Neuron (in vitro differentiated cells): ENCODE results near the gene TCF4.

Source experiments
- H2AFZ ChIP-seq: one replicate; pipeline ENCODE4 v1.6.1; 2013; ENCODE audit warnings: low read depth, mild to moderate bottlenecking, inconsistent platforms, low read length, moderate library complexity
- H3K27me3 ChIP-seq: one replicate; pipeline ENCODE4 v1.6.1; 2013; ENCODE audit warnings: low read length; ENCODE audit not compliant: insufficient read depth
- H3K36me3 ChIP-seq: one replicate; pipeline ENCODE4 v1.6.1; 2013; ENCODE audit warnings: low read length; ENCODE audit not compliant: insufficient read depth
- H3K4me1 ChIP-seq: one replicate; pipeline ENCODE4 v1.6.1; 2013; ENCODE audit warnings: low read length; ENCODE audit not compliant: insufficient read depth
- H3K4me3 ChIP-seq: 2 replicates; pipeline ENCODE4 v1.5.1; 2013; ENCODE audit warnings: mild to moderate bottlenecking, low read length, moderate library complexity
- H3K9me3 ChIP-seq: one replicate; pipeline ENCODE4 v1.6.1; 2013; ENCODE audit warnings: low read length

Gene TCF4

DNA sequence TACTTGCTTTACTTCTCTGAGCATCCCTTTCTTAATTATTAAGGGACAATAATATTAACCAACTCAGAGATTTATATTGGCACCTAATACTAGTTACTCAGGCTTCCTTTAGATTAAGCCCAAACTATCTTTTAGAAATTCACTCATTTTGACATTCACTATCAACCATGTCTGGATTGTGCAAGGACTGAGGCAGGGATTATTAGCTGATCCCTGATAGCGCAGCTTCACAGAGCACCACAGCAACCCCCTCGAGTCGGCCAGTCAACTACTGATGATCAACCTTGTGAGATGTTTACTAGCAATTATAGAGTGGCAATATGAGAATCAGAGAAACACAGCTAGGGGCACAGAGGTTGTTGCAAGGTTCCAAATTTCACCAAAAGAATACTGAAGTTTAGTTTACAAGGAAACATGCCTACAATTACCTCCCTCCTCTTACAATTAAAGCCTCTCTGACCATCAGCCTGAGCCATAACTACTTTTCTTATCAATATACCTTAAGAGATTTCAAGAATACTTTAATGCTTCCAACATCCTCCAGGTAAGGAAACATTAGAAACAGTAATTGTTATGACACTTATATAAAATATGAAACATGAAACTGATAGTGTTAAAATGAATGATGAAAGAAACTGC, 191.6 kb downstream of the TCF4 start:
- Histone ChIP-seq H2AFZ (no peak overlapping the region), H3K4me1 (peaks cover 8% of the 10 kb centered on the region), H3K36me3 (no peaks in the 10 kb centered on the region), H3K27me3 (no peaks in the 10 kb centered on the region), H3K4me3 (no peak overlapping the region), H3K9me3 (peaks cover 2% of the 10 kb centered on the region)

DNA sequence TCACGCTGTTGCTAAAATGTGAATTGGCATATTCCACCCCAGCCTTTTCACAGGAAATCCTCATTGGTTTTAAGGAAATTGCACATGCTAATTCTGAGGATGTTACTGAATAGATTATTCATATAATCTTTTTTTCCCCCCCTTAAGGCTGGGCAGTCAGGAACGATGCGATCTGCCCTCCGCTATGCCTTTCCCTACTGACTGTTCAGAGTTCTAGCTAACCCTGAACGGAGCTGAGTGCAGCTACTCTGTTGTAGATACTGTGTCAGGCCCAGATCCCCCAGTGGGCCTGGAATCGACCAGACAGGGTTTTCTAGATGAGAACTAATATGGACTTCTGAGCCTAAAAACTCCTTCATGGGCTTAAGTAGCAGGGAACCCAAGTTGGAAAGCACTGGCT, 192.2 kb downstream of the TCF4 start:
- H2AFZ ChIP-seq = no peak overlapping the region
- H3K36me3 ChIP-seq = no peaks in the 10 kb centered on the region
- peaks cover 3% of the 10 kb centered on the region for H3K4me1 ChIP-seq
- H3K27me3 ChIP-seq = no peaks in the 10 kb centered on the region
- no peak overlapping the region for H3K4me3 ChIP-seq
- H3K9me3 ChIP-seq = peaks cover 2% of the 10 kb centered on the region

DNA sequence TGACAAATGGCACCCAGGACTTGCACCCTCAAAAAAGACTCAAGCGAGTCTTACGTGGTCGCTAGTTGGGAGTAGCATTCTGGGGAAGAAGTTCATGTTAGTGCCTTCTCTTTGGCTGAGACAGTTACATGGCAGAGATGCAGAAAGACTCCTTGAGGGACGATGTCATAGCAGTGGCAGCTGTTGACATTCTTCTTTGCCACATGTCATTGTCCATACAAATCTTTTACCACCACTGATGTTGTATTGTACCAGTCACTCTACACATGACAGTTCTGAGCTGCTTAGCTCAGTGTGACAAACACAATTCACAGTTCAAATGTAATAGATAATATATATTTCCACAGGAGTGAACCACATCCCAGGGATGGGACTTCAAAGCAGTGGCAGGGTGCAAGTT, 197.1 kb downstream of the TCF4 start:
- H3K4me3 ChIP-seq = no peak overlapping the region
- no peaks in the 10 kb centered on the region for H3K27me3 ChIP-seq
- H3K36me3 ChIP-seq = no peaks in the 10 kb centered on the region
- no peaks in the 10 kb centered on the region for H3K9me3 ChIP-seq
- no peak overlapping the region for H2AFZ ChIP-seq
- H3K4me1 ChIP-seq = peaks cover 8% of the 10 kb centered on the region

DNA sequence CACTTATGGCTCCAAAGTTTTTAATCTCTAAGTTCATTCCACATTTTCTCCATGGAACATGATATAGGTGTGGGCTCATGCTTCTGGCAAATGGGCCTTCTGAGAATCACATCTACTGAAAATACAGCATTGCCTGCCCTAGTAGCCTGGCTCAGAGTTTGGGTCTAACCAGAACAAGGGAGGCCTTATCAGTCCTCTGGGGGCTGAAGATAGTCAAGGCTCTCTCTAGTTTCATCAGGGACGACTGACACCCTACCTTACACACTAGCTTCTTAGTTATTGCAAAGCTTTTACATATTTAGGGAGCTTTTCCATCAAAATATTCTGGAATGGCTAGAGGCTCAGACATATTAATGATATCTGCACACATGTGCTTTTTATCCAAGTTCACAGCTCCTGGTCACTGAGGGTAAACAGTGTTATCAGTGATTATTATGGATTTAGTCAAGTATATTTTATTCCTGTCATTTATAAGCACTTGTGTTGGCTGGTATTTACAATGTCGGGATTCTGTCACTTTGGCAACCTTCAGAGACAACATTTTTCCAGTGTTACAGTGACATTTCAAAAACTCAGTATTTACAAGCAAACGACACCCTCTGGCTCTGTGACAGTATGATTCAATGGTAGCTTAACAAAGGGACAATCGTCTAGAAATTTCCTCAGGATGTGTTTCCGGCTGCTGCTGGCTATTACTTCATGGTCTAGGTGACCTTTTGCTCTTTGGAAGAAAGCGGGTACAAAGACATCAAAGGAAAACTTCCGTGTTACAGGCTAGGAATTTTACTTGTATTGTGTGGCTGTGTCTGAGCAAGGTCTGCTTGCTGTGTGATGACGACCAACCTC, 200.6 kb downstream of the TCF4 start:
- no peaks in the 10 kb centered on the region for H3K27me3 ChIP-seq
- no peak overlapping the region for H3K4me3 ChIP-seq
- H2AFZ ChIP-seq = no peak overlapping the region
- H3K9me3 ChIP-seq = peaks cover 2% of the 10 kb centered on the region
- peaks cover 8% of the 10 kb centered on the region for H3K4me1 ChIP-seq
- no peaks in the 10 kb centered on the region for H3K36me3 ChIP-seq

DNA sequence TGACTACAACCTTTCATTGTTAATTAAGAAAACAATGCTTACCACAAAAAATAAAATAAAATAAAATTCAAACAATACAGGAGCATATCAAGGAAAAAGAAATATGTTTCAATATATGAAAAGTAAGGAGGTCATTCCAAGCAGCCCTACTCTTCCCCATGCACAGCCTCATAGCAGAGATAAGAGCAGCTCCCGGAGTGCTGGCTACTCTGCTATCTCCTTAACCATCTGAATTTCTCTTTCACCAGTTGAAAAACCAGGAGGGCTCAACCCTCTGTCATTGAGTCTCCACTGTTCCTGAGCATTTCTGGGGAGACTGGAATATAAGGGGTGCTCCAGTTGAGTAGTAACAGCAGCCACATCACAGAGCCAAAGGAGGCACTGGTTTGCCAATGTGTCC, 201.4 kb downstream of the TCF4 start:
- Histone ChIP-seq H2AFZ (no peak overlapping the region), H3K9me3 (peaks cover 2% of the 10 kb centered on the region), H3K27me3 (no peaks in the 10 kb centered on the region), H3K36me3 (no peaks in the 10 kb centered on the region), H3K4me3 (no peak overlapping the region), H3K4me1 (peaks cover 8% of the 10 kb centered on the region)

GRCh38 chr18:55385770-55386169, 202.2 kb downstream of the TCF4 start:
- H3K4me3 ChIP-seq = no peak overlapping the region
- no peaks in the 10 kb centered on the region for H3K36me3 ChIP-seq
- H2AFZ ChIP-seq = no peak overlapping the region
- H3K4me1 ChIP-seq = peaks cover 8% of the 10 kb centered on the region
- H3K9me3 ChIP-seq = peaks cover 2% of the 10 kb centered on the region
- H3K27me3 ChIP-seq = no peaks in the 10 kb centered on the region

GRCh38 chr18:55384551-55385275, 203.3 kb downstream of the TCF4 start:
- no peaks in the 10 kb centered on the region for H3K36me3 ChIP-seq
- H3K4me1 ChIP-seq = peaks cover 8% of the 10 kb centered on the region
- H2AFZ ChIP-seq = no peak overlapping the region
- H3K27me3 ChIP-seq = no peaks in the 10 kb centered on the region
- peaks cover 6% of the 10 kb centered on the region for H3K9me3 ChIP-seq
- no peak overlapping the region for H3K4me3 ChIP-seq

DNA sequence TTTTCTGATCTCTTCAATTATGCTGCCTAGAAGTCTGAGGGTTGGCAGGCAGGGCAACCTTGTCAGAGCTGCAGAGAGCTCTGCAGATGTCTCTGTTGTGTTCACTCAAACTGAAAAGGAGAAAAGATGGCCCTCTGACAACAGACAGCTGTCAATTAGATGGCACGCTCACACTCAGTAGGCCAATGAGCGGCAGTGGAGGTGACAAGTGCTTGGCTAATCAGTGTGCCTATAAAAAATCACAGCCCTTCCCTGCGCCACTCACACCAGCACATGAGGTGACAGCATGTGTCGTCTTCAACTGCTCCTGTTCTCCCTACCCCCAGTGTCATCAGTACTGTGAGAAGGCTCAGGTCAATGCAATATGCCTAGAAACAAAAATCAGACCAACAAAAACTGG, 203.9 kb downstream of the TCF4 start:
- no peak overlapping the region for H3K4me3 ChIP-seq
- H2AFZ ChIP-seq = no peak overlapping the region
- H3K36me3 ChIP-seq = no peaks in the 10 kb centered on the region
- H3K4me1 ChIP-seq = peaks cover 8% of the 10 kb centered on the region
- no peaks in the 10 kb centered on the region for H3K27me3 ChIP-seq
- peaks cover 7% of the 10 kb centered on the region for H3K9me3 ChIP-seq

DNA sequence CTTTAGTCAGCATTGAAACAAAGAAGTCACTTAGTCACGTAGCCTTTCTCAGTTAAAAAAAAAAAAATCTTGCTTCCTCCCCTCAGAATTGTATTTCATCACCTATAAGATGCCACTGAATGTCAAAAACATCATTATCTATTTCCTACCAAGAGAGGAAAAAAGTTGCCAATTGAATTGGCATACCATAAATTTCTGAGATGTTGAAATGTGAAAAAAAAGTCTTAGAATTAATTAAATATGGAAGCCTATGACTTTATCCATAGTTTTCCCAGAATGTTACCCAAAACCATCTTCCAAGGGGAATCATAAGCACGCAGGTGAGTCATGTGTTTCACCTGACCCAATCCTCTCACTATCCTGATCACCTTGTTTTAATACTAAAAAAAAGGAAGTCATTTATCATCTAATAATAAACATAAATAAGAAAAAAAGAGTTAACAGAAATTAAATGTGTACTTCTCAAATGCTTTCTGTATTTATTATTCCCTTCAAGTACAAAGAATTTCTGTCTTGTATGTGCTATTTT, 205.7 kb downstream of the TCF4 start:
- H3K9me3 ChIP-seq = peaks cover 7% of the 10 kb centered on the region
- no peaks in the 10 kb centered on the region for H3K36me3 ChIP-seq
- no peak overlapping the region for H2AFZ ChIP-seq
- peaks cover under 1% of the 10 kb centered on the region for H3K4me1 ChIP-seq
- no peak overlapping the region for H3K4me3 ChIP-seq
- no peaks in the 10 kb centered on the region for H3K27me3 ChIP-seq

- Histone ChIP-seq H3K9me3 (peaks cover 7% of the 10 kb centered on the region), H2AFZ (no peak overlapping the region), H3K36me3 (no peaks in the 10 kb centered on the region)
Measured at GRCh38 chr18:55381277-55381676, 206.7 kb downstream of the TCF4 start.

GRCh38 chr18:55380589-55380988, 207.4 kb downstream of the TCF4 start:
- Histone ChIP-seq H2AFZ (no peak overlapping the region), H3K4me3 (no peak overlapping the region), H3K4me1 (no peaks in the 10 kb centered on the region), H3K9me3 (peaks cover 7% of the 10 kb centered on the region), H3K27me3 (no peaks in the 10 kb centered on the region), H3K36me3 (no peaks in the 10 kb centered on the region)

More at GRCh38 chr18:55381277-55381676, 206.7 kb downstream of the TCF4 start:
- Histone ChIP-seq H3K4me3 (no peak overlapping the region), H3K4me1 (no peaks in the 10 kb centered on the region), H3K27me3 (no peaks in the 10 kb centered on the region)

- no peaks in the 10 kb centered on the region for H3K36me3 ChIP-seq
- no peak overlapping the region for H2AFZ ChIP-seq
- no peak overlapping the region for H3K4me3 ChIP-seq
- H3K4me1 ChIP-seq = no peaks in the 10 kb centered on the region
- H3K9me3 ChIP-seq = peaks cover 8% of the 10 kb centered on the region
- H3K27me3 ChIP-seq = no peaks in the 10 kb centered on the region
Measured at GRCh38 chr18:55376387-55376786, 211.6 kb downstream of the TCF4 start.

DNA sequence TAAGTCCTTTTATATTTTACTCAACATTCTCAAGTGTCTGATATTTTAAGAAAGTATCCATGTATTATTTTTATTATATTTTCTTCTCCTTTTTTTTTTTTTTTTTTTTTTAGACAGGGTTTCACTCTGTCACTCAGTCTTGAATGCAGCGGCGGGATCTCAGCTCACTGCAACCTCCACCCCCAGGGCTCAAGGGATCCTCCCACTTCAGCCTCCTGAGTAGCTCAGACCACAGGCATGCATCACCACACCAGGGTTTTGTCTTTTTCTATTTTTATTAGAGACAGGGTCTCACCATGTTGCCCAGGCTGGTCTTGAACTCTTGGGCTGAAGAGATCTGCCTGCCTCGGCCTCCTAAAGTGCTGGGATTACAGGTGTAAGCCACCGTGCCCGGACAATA, 212.1 kb downstream of the TCF4 start:
- H2AFZ ChIP-seq = no peak overlapping the region
- peaks cover 8% of the 10 kb centered on the region for H3K9me3 ChIP-seq
- H3K36me3 ChIP-seq = no peaks in the 10 kb centered on the region
- no peak overlapping the region for H3K4me3 ChIP-seq
- no peaks in the 10 kb centered on the region for H3K4me1 ChIP-seq
- H3K27me3 ChIP-seq = no peaks in the 10 kb centered on the region
